Activated CD4-positive, alpha-beta T cell treated with anti-CD3 and anti-CD28 coated beads for 36 hours (primary cell): ENCODE measurements around the gene TRPM5. TPM values are rescaled to one million over a fixed set of nuclear protein-coding genes. Genes with fewer than 3 reads are reported as not detected.
A peak's percentile ranks its signal among the peaks of the same experiment; 100 is the strongest.

Experiments used
- ATAC-seq: fragments of 200-7000 bp; cut with Tn5 transposase; one replicate; pipeline ENCODE4 v1.10.0; 2021; ENCODE audit warnings: mild to moderate bottlenecking, moderate library complexity
- CTCF ChIA-PET: fragments of 350-600 bp; sonication (Branson Sonifier 250); formaldehyde crosslinking; loops from one replicate; lab custom pipeline; 2021; ENCODE audit warnings: antibody characterized with exemption; lab: Charles Lee
- POLR2A ChIA-PET: fragments of 350-600 bp; sonication (Branson Sonifier 250); formaldehyde crosslinking; loops from one replicate; lab custom pipeline; 2021; ENCODE audit warnings: antibody characterized with exemption, inconsistent platforms; lab: Charles Lee
- DNase-seq: peaks from one replicate; pipeline ENCODE4 v3.0.0-alpha.2; 2020
- H3K27ac Mint-ChIP-seq: one replicate; pipeline ENCODE4 v1.8.0; 2021; ENCODE audit warnings: mixed read lengths
- H3K27me3 Mint-ChIP-seq: one replicate; pipeline ENCODE4 v1.8.0; 2021; ENCODE audit warnings: mixed read lengths
- H3K36me3 Mint-ChIP-seq: one replicate; pipeline ENCODE4 v1.8.0; 2021; ENCODE audit warnings: low read depth, mixed read lengths
- H3K4me1 Mint-ChIP-seq: one replicate; pipeline ENCODE4 v1.8.0; 2021; ENCODE audit warnings: mixed read lengths
- H3K4me3 Mint-ChIP-seq: one replicate; pipeline ENCODE4 v1.8.0; 2021; ENCODE audit warnings: mild to moderate bottlenecking, moderate library complexity, mixed read lengths
- H3K9me3 Mint-ChIP-seq: one replicate; pipeline ENCODE4 v1.8.0; 2021; ENCODE audit warnings: low read depth, mixed read lengths
- intact Hi-C, 2 experiments: fragments of 100-400 bp; cut with DNase I in 1 of 2; cut with micrococcal nuclease in 1 of 2; formaldehyde crosslinking; loops; one replicate each; pipeline versions ENCODE4 v1.14.2 to v1.15.1; 2022 to 2024; cut with DNase I, micrococcal nuclease
- total RNA-seq, 2 experiments: library from RNA; stranded (reverse); gene quantifications; one replicate each; pipeline ENCODE4 v1.2.3, GENCODE V29; 2021

Gene TRPM5
- total RNA-seq, 2 experiments from 2014 or later, result 0.05 TPM; not detected in 1

DNA sequence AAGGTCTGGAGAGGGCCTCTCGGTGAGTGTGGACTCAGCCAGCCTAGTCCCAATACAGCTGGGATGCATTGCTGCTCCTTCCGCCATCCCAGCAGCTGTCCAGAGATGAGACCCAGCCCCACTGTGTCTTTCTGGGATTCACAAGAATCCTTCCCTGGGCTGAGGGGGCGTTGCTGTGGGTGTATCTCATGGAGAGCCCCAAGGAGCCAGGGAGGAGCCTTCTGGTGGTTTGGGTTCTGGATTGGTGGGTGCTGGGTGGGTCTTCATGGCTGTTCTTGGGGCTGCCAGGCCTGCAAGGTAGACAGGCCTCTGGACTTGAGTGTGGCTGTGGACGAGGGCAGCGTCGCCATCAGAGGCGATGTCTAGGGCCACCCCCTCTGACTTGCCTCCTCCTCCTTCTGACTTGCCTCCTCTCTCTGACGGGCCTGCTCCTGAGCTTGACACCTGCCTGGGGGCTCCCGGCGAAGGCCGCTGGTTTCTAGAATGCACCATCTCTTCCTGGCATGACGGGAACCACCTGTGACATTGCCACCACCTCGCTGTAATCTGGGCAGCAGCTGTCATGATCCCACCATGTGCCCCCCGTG lies 17.7 kb upstream of the TRPM5 start:
- ChIA-PET CTCF (no interaction called here), POLR2A (no interaction called here)
- intact Hi-C loops, result loop anchor here in 1 of 2 experiments (2.0 kb wide), 1 partner anchor 13 kb away; no protein-coding TSS in a partner anchor
- Mint-ChIP-seq H3K9me3 (no peaks in the 10 kb centered on the region), H3K4me1 (peaks cover 29% of the 10 kb centered on the region), H3K4me3 (no peak overlapping the region), H3K27ac (no peak overlapping the region), H3K27me3 (no peaks in the 10 kb centered on the region), H3K36me3 (no peaks in the 10 kb centered on the region)
- DNase-seq (no peak), ATAC-seq (no peak)

DNA sequence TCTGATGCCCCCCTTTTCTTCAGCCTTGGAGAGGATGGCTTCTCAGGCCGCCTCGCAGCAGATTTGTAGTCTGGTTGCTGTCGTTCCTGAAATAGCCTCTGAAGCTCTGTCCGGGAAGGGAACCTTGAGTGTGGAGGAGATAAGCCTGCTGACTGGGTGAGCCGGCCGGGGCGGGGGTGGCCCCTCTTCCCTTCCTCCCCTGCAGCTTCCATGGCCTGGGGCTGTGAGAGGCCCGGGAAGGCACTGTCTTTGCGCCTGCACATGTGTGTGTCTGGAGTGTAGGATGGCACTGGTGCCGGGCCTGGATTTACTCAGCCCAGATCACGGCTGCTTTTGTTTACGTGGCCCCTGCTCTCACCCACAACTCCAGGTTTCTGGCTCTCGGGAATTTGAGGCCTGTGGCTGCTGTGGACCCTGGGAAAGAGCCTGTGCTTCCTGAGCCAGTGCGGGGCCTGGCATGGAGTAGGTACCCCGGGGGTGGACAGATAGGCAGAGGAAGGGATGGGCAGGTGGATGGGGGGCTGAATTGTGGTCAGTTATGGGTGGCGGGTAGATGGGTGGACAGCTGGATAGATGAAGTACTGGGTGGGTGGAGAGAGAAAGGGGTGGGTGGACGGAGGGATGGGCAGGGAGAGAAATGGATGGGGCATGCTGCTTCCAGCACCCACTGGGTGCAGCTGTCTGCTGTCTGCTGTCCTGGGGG lies 17.1 kb upstream of the TRPM5 start:
- intact Hi-C loops, result no loop called here
- peaks cover 23% of the 10 kb centered on the region for H3K4me1 Mint-ChIP-seq
- no peak overlapping the region for H3K27ac Mint-ChIP-seq
- ChIA-PET CTCF (no interaction called here), POLR2A (no interaction called here)
- no peaks in the 10 kb centered on the region for H3K9me3 Mint-ChIP-seq
- DNase-seq (no peak), ATAC-seq (no peak)
- no peaks in the 10 kb centered on the region for H3K27me3 Mint-ChIP-seq
- no peaks in the 10 kb centered on the region for H3K36me3 Mint-ChIP-seq
- no peak overlapping the region for H3K4me3 Mint-ChIP-seq

- no peak overlapping the region for H3K4me3 Mint-ChIP-seq
- intact Hi-C loops, result no loop called here
- ChIA-PET POLR2A (no interaction called here), CTCF (no interaction called here)
- H3K27ac Mint-ChIP-seq, result no peak overlapping the region
- H3K27me3 Mint-ChIP-seq, result no peaks in the 10 kb centered on the region
- no peaks in the 10 kb centered on the region for H3K9me3 Mint-ChIP-seq
- no peak for ATAC-seq
- H3K36me3 Mint-ChIP-seq, result no peaks in the 10 kb centered on the region
- H3K4me1 Mint-ChIP-seq, result peaks cover 17% of the 10 kb centered on the region
- no peak for DNase-seq
Observed at GRCh38 chr11:2460540-2461252, 16.4 kb upstream of the TRPM5 start.

DNA sequence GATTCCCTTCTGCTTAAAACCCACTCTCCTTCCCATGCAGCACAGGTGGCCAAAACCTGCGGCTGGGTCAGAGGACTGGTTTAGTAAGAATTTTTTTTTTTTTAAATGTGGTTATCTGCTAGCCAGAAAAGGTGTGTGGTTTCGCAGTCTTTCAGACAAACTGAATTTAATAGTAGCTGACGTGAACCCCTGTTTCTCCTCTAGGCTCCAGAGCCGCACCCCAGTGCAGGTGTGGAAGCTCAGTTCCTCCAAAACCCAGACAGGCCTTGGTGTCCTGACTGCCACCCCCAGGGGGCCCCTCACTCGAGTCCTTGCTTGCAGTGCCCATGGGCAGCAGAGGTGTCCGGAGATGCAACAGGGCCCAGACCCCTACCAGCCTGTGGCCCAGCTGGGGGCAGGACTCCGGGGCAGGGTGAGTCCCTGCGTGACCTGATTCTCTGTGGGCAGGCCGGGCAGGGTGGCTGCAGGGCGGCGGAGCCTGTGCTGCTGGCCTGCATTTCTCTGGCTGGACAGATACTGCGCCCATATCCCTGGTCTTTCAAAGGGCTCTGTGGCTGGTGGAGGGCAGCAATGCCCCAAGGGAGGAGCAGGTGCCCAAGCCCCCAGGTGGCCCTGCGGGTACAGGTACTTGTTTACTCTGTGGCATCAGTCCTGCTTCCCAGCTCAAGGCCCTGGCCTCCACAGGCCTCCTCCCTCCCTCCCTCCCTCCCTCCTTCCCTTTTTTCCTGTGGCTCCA lies 15.7 kb upstream of the TRPM5 start:
- H3K4me1 Mint-ChIP-seq, result peaks cover 17% of the 10 kb centered on the region
- no peak overlapping the region for H3K4me3 Mint-ChIP-seq
- ChIA-PET POLR2A (no interaction called here), CTCF (no interaction called here)
- DNase-seq (peak; percentile 3), ATAC-seq (no peak)
- intact Hi-C loops, result no loop called here
- H3K9me3 Mint-ChIP-seq, result no peaks in the 10 kb centered on the region
- H3K27me3 Mint-ChIP-seq, result no peaks in the 10 kb centered on the region
- no peaks in the 10 kb centered on the region for H3K36me3 Mint-ChIP-seq
- H3K27ac Mint-ChIP-seq, result no peak overlapping the region

- Mint-ChIP-seq H3K4me3 (no peak overlapping the region), H3K9me3 (no peaks in the 10 kb centered on the region), H3K36me3 (no peaks in the 10 kb centered on the region), H3K27ac (no peak overlapping the region), H3K27me3 (no peaks in the 10 kb centered on the region), H3K4me1 (peaks cover 17% of the 10 kb centered on the region)
- intact Hi-C loops, result no loop called here
- ChIA-PET POLR2A (no interaction called here), CTCF (no interaction called here)
- DNase-seq (peak; percentile 3), ATAC-seq (no peak)
Observed at GRCh38 chr11:2459016-2459725, 14.9 kb upstream of the TRPM5 start.

DNA sequence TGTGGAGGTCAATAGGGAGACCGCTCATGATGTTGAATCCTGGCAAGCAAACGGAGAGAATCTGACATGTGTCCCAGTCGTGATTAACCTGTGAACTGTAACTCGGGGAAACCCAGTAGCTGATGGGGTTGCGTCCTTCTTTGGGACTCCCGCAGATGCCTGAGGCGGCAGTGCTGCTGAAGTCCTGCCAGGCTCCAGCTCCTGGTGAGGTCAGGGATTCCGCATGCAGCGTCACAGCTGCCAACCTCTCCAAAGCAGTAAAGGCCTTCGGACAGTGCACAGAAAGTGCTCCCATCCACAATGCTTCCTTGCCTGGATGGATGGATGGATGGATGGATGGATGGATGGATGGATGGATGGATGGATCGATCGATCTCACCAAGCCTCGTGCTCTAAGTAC lies 14.0 kb upstream of the TRPM5 start:
- Mint-ChIP-seq H3K27ac (no peak overlapping the region), H3K27me3 (no peaks in the 10 kb centered on the region), H3K9me3 (no peaks in the 10 kb centered on the region), H3K4me3 (no peak overlapping the region), H3K4me1 (peaks cover 15% of the 10 kb centered on the region), H3K36me3 (no peaks in the 10 kb centered on the region)
- DNase-seq, result no peak
- CTCF ChIA-PET, result interaction anchor here (1.0 kb wide), 1 partner anchor 24 kb away, joined by 3 read pairs; no protein-coding TSS in a partner anchor
- POLR2A ChIA-PET, result no interaction called here
- intact Hi-C loops, result no loop called here
- no peak for ATAC-seq

DNA sequence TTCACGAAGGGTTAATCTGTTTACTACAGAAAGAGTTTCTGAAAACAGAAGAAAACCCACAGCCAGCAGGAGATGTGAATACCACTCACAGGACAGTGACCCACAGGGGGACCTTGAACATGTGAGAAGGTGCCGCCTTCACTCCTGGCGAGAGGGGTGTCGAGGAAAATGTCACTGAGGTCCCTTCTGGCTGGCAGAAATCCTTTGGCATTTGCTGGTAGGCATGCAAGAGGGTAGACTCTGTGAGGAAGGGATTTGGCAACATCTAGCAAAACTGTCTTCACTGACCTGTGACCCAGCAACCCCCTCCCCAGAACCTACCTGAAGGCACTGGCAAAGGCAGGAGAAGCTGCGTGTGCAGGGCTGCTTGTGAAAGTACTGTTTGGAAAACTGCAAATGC lies 9.1 kb upstream of the TRPM5 start:
- no peak overlapping the region for H3K27ac Mint-ChIP-seq
- no peaks in the 10 kb centered on the region for H3K4me1 Mint-ChIP-seq
- H3K36me3 Mint-ChIP-seq, result no peaks in the 10 kb centered on the region
- no peaks in the 10 kb centered on the region for H3K27me3 Mint-ChIP-seq
- ATAC-seq (no peak), DNase-seq (no peak)
- no peak overlapping the region for H3K4me3 Mint-ChIP-seq
- CTCF ChIA-PET, result interaction anchor here (0.5 to 0.7 kb wide), 2 partner anchors 53 to 80 kb away, joined by 3 read pairs; no protein-coding TSS in a partner anchor
- no peaks in the 10 kb centered on the region for H3K9me3 Mint-ChIP-seq
- intact Hi-C loops, result no loop called here
- POLR2A ChIA-PET, result no interaction called here

- Mint-ChIP-seq H3K9me3 (no peaks in the 10 kb centered on the region), H3K36me3 (no peaks in the 10 kb centered on the region), H3K27ac (no peak overlapping the region), H3K4me1 (peaks cover 6% of the 10 kb centered on the region), H3K27me3 (no peaks in the 10 kb centered on the region), H3K4me3 (no peak overlapping the region)
- ATAC-seq (no peak), DNase-seq (no peak)
- intact Hi-C loops, result no loop called here
- POLR2A ChIA-PET, result no interaction called here
- CTCF ChIA-PET, result interaction anchor here (0.6 kb wide), 1 partner anchor 81 kb away, joined by 3 read pairs; no protein-coding TSS in a partner anchor
Observed at GRCh38 chr11:2452321-2453012, 8.2 kb upstream of the TRPM5 start.

DNA sequence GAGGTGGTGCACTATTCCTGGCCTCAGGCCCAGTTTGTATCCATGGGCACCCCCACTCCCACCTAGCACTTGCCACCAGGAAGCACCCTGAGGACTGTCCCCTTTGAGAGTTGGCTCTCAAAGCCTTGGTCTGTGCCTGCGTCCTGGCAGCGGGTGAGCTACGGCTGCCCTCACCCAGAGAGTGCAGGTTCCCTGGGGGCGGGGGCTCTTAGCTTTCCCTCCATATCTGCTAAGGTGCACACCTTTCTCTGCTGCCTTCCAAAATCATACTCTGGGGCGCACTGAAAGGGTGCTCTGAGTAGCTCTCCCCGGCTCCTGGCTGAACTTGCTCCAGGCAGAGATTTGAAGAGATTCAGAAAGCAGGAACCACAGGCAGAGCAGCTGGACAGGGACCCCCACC lies 7.6 kb upstream of the TRPM5 start:
- intact Hi-C loops, result no loop called here
- H3K27ac Mint-ChIP-seq, result no peak overlapping the region
- POLR2A ChIA-PET, result no interaction called here

GRCh38 chr11:2451336-2451735 lies 7.0 kb upstream of the TRPM5 start:
- H3K9me3 Mint-ChIP-seq, result no peaks in the 10 kb centered on the region
- no peaks in the 10 kb centered on the region for H3K27me3 Mint-ChIP-seq
- H3K4me3 Mint-ChIP-seq, result no peak overlapping the region
- POLR2A ChIA-PET, result no interaction called here
- CTCF ChIA-PET, result no interaction called here
- DNase-seq, result no peak
- no peak overlapping the region for H3K27ac Mint-ChIP-seq
- H3K36me3 Mint-ChIP-seq, result no peaks in the 10 kb centered on the region
- peaks cover 16% of the 10 kb centered on the region for H3K4me1 Mint-ChIP-seq
- intact Hi-C loops, result no loop called here
- ATAC-seq, result no peak

More for the DNA sequence above, 7.6 kb upstream of the TRPM5 start:
- ATAC-seq, result no peak
- Mint-ChIP-seq H3K27me3 (no peaks in the 10 kb centered on the region), H3K9me3 (no peaks in the 10 kb centered on the region), H3K4me3 (no peak overlapping the region), H3K36me3 (no peaks in the 10 kb centered on the region), H3K4me1 (peaks cover 12% of the 10 kb centered on the region)
- CTCF ChIA-PET, result interaction anchor here (0.6 kb wide), 1 partner anchor 81 kb away, joined by 3 read pairs; no protein-coding TSS in a partner anchor
- DNase-seq, result no peak
